Keratinocyte (primary cell): ENCODE data around the gene TNRC6A.

Experiments
- CTCF ChIP-seq, 3 experiments: IDR thresholded peaks in 1 of 3; conservative IDR thresholded peaks in 1 of 3; optimal IDR thresholded peaks in 1 of 3; 2 replicates in 2 of 3; 3 replicates in 1 of 3; pipeline versions ENCODE3 to v1.5.1; 2011; ENCODE audit warnings: low read length in 3 of 3, mild to moderate bottlenecking in 3 of 3, moderate library complexity in 2 of 3, control low read depth in 1 of 3, inconsistent platforms in 1 of 3; ENCODE audit not compliant: insufficient read depth in 2 of 3; ENCODE audit errors: extremely low read depth in 1 of 3
- EZH2 ChIP-seq: IDR thresholded peaks from one replicate; pipeline ENCODE4 v1.6.1; 2012; ENCODE audit warnings: inconsistent platforms, mild to moderate bottlenecking, low read length, moderate library complexity

GRCh38 chr16:24755201-24755874, 25.9 kb downstream of the TNRC6A start:
- TF ChIP-seq EZH2 (no peak), CTCF (optimal IDR thresholded peaks at IDR 0.05 in 1 of 3, IDR thresholded peaks at IDR 0.05 in 1 of 3, conservative IDR thresholded peaks at IDR 0.05 in 1 of 3; ENCODE audit: extremely low read depth in 1 of 3, insufficient read depth in 2 of 3, low read length in 3 of 3) (no peak)
